Measurements from ENCODE around the gene CDX2. TPM values are rescaled to one million over a fixed set of nuclear protein-coding genes. Genes with fewer than 3 reads are reported as not detected.

CDX2 gene
- total RNA-seq, 3 donors from 2014 or later = 113 to 349 (median 240) TPM

DNA sequence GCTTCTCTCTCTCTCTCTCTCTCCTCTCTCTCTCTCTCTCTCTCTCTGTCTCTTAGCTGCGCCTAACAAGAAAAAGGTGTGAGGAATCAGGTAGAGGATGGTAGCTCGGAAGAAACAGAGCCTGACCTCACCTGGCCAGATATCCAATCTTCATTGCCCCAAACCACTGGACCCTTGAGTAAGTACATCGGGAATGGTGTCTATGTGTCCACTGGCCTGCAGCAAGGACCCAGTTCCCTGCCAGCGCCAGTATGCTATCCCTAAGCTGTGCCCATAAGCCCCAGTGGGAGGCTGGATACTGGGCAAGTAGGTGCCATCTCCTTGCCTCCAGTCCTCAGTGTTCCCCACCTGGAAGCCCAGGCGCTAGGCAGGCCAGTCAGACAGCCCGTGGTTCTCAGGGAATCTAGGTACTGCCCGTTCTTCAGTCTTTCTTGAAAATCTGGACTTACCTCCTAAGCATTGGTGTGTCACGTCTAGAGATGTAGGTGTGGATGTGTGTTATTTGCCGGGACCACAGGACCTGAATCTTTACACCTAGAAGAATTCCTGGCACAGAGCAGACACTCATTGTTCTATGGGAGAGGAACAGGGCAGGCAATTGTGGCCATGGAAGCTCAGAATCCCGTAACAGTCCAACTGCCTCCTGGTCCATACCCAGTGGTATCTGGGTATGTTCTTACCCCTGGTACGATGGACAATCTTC is 12.0 kb upstream of the CDX2 start:
- DNase-seq = peak in 2 of 3 donors; percentile 32 to 56
- intact Hi-C loops (cut with DNase I, micrococcal nuclease) = loop anchor here (5.0 to 10.0 kb wide), 4 partner anchors 146 to 619 kb away; no protein-coding TSS in a partner anchor
- Histone ChIP-seq H3K36me3 (ENCODE audit: low read depth) (no peaks in the 10 kb centered on the region), H3K9me3 (no peaks in the 10 kb centered on the region), H3K4me1 (ENCODE audit: low read depth) (no peaks in the 10 kb centered on the region), H3K4me3 (no peak overlapping the region)
- no peak for ATAC-seq
- TF ChIP-seq, protein P1, sequence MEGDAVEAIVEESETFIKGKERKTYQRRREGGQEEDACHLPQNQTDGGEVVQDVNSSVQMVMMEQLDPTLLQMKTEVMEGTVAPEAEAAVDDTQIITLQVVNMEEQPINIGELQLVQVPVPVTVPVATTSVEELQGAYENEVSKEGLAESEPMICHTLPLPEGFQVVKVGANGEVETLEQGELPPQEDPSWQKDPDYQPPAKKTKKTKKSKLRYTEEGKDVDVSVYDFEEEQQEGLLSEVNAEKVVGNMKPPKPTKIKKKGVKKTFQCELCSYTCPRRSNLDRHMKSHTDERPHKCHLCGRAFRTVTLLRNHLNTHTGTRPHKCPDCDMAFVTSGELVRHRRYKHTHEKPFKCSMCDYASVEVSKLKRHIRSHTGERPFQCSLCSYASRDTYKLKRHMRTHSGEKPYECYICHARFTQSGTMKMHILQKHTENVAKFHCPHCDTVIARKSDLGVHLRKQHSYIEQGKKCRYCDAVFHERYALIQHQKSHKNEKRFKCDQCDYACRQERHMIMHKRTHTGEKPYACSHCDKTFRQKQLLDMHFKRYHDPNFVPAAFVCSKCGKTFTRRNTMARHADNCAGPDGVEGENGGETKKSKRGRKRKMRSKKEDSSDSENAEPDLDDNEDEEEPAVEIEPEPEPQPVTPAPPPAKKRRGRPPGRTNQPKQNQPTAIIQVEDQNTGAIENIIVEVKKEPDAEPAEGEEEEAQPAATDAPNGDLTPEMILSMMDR (IDR thresholded peaks at IDR 0.05) = no peak

GRCh38 chr13:27980280-27980998 is 11.3 kb upstream of the CDX2 start:
- H3K9me3 ChIP-seq = no peaks in the 10 kb centered on the region
- TF ChIP-seq, protein P1 (IDR thresholded peaks at IDR 0.05) = no peak
- peak overlapping the region; percentile 21 for H3K4me3 ChIP-seq
- intact Hi-C loops (cut with DNase I, micrococcal nuclease) = loop anchor here (5.0 to 10.0 kb wide), 4 partner anchors 146 to 618 kb away; no protein-coding TSS in a partner anchor
- no peaks in the 10 kb centered on the region for H3K4me1 ChIP-seq (ENCODE audit: low read depth)
- H3K36me3 ChIP-seq (ENCODE audit: low read depth) = no peaks in the 10 kb centered on the region
- DNase-seq (peak; percentile 55 to 79 (median 74)), ATAC-seq (peak; percentile 32)

GRCh38 chr13:27979765-27980279 is 10.7 kb upstream of the CDX2 start:
- Histone ChIP-seq H3K36me3 (ENCODE audit: low read depth) (no peaks in the 10 kb centered on the region), H3K4me3 (peak overlapping the region; percentile 21), H3K9me3 (no peaks in the 10 kb centered on the region), H3K4me1 (ENCODE audit: low read depth) (no peaks in the 10 kb centered on the region)
- TF ChIP-seq, protein P1 (IDR thresholded peaks at IDR 0.05) = no peak
- DNase-seq (peak in 1 of 3 donors; percentile 33), ATAC-seq (no peak)
- intact Hi-C loops (cut with DNase I, micrococcal nuclease) = loop anchor here (5.0 to 10.0 kb wide), 4 partner anchors 145 to 618 kb away; no protein-coding TSS in a partner anchor

- no peaks in the 10 kb centered on the region for H3K36me3 ChIP-seq (ENCODE audit: low read depth)
- DNase-seq (peak in 2 of 3 donors; percentile 55 to 69), ATAC-seq (no peak)
- no peaks in the 10 kb centered on the region for H3K9me3 ChIP-seq
- no peaks in the 10 kb centered on the region for H3K4me1 ChIP-seq (ENCODE audit: low read depth)
- TF ChIP-seq, protein P1 (IDR thresholded peaks at IDR 0.05) = no peak
- intact Hi-C loops (cut with DNase I, micrococcal nuclease) = no loop called here
- H3K4me3 ChIP-seq = no peak overlapping the region
Measured at GRCh38 chr13:27979001-27979643, 10.0 kb upstream of the CDX2 start.

DNA sequence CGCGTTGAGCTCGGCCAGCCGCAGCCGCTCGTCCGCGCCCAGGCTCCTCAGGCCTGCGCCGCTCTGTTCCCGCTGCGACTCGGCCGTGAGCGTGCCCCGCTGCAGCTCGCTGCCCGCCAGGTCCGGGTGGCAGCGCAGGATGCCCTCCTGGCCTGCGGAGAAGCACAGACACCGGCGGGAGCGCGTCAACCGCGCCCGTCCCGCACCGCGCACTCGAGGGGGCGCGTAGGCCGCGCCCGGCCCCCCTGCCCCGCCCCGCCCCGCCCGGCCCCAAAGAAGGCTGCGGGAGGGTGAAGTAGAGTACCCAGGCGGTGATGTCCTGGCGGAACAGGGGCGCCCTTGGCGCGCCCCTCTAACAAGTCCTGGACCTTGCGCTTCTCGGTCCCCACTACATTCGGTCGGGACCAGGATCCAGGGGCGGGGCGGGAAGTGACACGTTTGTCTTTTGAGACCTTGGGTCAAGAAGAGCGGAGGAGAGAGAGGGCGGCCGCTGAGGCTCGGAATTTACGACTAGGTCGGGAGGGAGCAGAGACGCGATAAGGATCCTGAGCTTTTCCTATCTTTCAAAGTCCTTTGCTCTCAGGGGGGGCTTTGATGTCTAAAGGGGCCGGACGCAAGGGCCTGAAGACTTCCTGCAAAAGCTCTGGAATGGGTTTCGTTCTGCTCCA is 9.3 kb upstream of the CDX2 start:
- ATAC-seq = peak; percentile 57
- intact Hi-C loops (cut with DNase I, micrococcal nuclease) = no loop called here
- H3K4me3 ChIP-seq = peak overlapping the region; percentile 47
- peak; percentile 86 to 91 (median 89) for DNase-seq
- H3K9me3 ChIP-seq = no peaks in the 10 kb centered on the region
- TF ChIP-seq, protein P1 (IDR thresholded peaks at IDR 0.05) = no peak
- H3K4me1 ChIP-seq (ENCODE audit: low read depth) = peaks cover 6% of the 10 kb centered on the region
- no peaks in the 10 kb centered on the region for H3K36me3 ChIP-seq (ENCODE audit: low read depth)

Measured in mucosa of descending colon (tissue), 3 donors.